GM12878 (cell line): ENCODE measurements around the gene CLDN34. TPM values are rescaled to one million over a fixed set of nuclear protein-coding genes. Genes with fewer than 3 reads are reported as not detected.

Experiments used
- CHD4 ChIP-seq: fragments of 200-600 bp; sonication (generic); IDR thresholded peaks from 2 replicates; pipeline ENCODE4 v1.6.1; 2016; ENCODE audit warnings: mild to moderate bottlenecking
- EGR1 ChIP-seq, 2 experiments: IDR thresholded peaks; 1 replicate in 1 of 2; 2 replicates in 1 of 2; pipeline ENCODE4 v1.6.1; 2011 to 2012; ENCODE audit warnings: low read depth in 2 of 2, low read length in 2 of 2, borderline replicate concordance in 1 of 2, mild to moderate bottlenecking in 1 of 2, moderate library complexity in 1 of 2
- FOXK2 ChIP-seq: fragments of 450-650 bp; IDR thresholded peaks from 2 replicates; pipeline ENCODE4 v1.6.1; 2017; ENCODE audit warnings: mild to moderate bottlenecking, moderate library complexity
- MEF2A ChIP-seq: IDR thresholded peaks from 2 replicates; pipeline ENCODE4 v1.6.1; 2011; ENCODE audit warnings: low read depth, mild to moderate bottlenecking, low read length, moderate library complexity; ENCODE audit not compliant: insufficient read depth
- MTA2 ChIP-seq: fragments of 450-650 bp; IDR thresholded peaks from 2 replicates; pipeline ENCODE4 v1.6.1; 2016; ENCODE audit warnings: low read depth, mild to moderate bottlenecking, moderate library complexity
- MYB ChIP-seq: fragments of 150-350 bp; IDR thresholded peaks from 2 replicates; pipeline ENCODE4 v1.6.1; 2014; ENCODE audit warnings: mild to moderate bottlenecking, low read depth, low read length, borderline replicate concordance
- RFX5 ChIP-seq: IDR thresholded peaks from 2 replicates; pipeline ENCODE4 v1.6.1; 2011; ENCODE audit warnings: low read depth, low read length, improper control_type of control experiment
- RUNX3 ChIP-seq: IDR thresholded peaks from 2 replicates; pipeline ENCODE4 v1.6.1; 2012; ENCODE audit warnings: low read length, inconsistent platforms
- SMARCA5 ChIP-seq: fragments of 450-650 bp; IDR thresholded peaks from 2 replicates; pipeline ENCODE4 v1.6.1; 2017; ENCODE audit warnings: mild to moderate bottlenecking
- STAT1 ChIP-seq: fragments of 450-650 bp; conservative IDR thresholded peaks from 2 replicates; pipeline ENCODE4 v1.6.1; 2014; ENCODE audit warnings: antibody characterized with exemption, mild to moderate bottlenecking
- YBX1 ChIP-seq: fragments of 450-650 bp; IDR thresholded peaks from 2 replicates; pipeline ENCODE4 v1.6.1; 2016; ENCODE audit warnings: antibody characterized with exemption
- polyA plus RNA-seq, 11 experiments: library from polyadenylated mRNA; depleted of rRNA in 4 of 11; unstranded in 6 of 11; stranded (reverse) in 5 of 11; fragments of >200 nt; fragmentation: Nextera tagmentation in 4 of 11; fragmentation: Illumina TruSeq in 1 of 11; extraction: Ambion mirVana in 4 of 11; extraction: Trizol in 1 of 11; gene quantifications; 1 replicate in 1 of 11; 2 replicates in 10 of 11; pipeline versions ENCODE4 v1.2.1 to v1.2.3, GENCODE V29; 2011 to 2016; ENCODE audit warnings: inconsistent platforms in 2 of 11, missing spikeins in 2 of 11, low read depth in 1 of 11
- total RNA-seq, 4 experiments: library from RNA; depleted of rRNA in 3 of 4; stranded (reverse); fragments of >200 nt in 3 of 4; fragmentation: Illumina TruSeq in 1 of 4; extraction: Trizol in 1 of 4; gene quantifications; 2 replicates each; pipeline versions ENCODE4 v1.2.1 to v1.2.3, GENCODE V29; 2013 to 2021
- TF ChIP-seq, protein P1 (sequence below): fragments of 450-650 bp; IDR thresholded peaks from 2 replicates; pipeline ENCODE4 v1.6.1; 2017; ENCODE audit warnings: mild to moderate bottlenecking, moderate library complexity
- TF ChIP-seq, protein P2 (sequence below): fragments of 450-650 bp; IDR thresholded peaks from 2 replicates; pipeline ENCODE4 v1.6.1; 2017; ENCODE audit warnings: low read depth, mild to moderate bottlenecking, moderate library complexity
- TF ChIP-seq, protein P3 (sequence below): IDR thresholded peaks from 2 replicates; pipeline ENCODE4 v1.6.1; 2011; ENCODE audit warnings: mild to moderate bottlenecking, low read depth, low read length, moderate library complexity; ENCODE audit not compliant: insufficient replicate concordance
- TF ChIP-seq, protein P4 (sequence below), 3 experiments: IDR thresholded peaks in 2 of 3; conservative IDR thresholded peaks in 1 of 3; 2 replicates each; pipeline ENCODE4 v1.5.1; 2011; ENCODE audit warnings: low read depth in 3 of 3, low read length in 3 of 3, mild to moderate bottlenecking in 3 of 3, control low read depth in 2 of 3, moderate library complexity in 2 of 3, inconsistent platforms in 1 of 3, mixed read lengths in 1 of 3; ENCODE audit not compliant: control insufficient read depth in 2 of 3, insufficient read depth in 1 of 3; ENCODE audit errors: extremely low read depth in 1 of 3
- TF ChIP-seq, protein P5 (sequence below): IDR thresholded peaks from 2 replicates; pipeline ENCODE4 v1.6.1; 2011; ENCODE audit warnings: borderline replicate concordance, low read depth, mild to moderate bottlenecking, moderate library complexity, mixed read lengths, low read length; ENCODE audit not compliant: insufficient read depth; ENCODE audit errors: extremely low read length
- TF ChIP-seq, protein P6 (sequence below): fragments of 450-650 bp; formaldehyde crosslinking; IDR thresholded peaks from 2 replicates; pipeline ENCODE4 v1.5.0; 2022; ENCODE audit warnings: mild to moderate bottlenecking, missing genetic modification characterization

Gene CLDN34
- total and polyA plus RNA-seq, 10 of the 15 experiments (the other 5 are each of a cell fraction or from before 2014, with no cell fraction given), result not detected

DNA sequence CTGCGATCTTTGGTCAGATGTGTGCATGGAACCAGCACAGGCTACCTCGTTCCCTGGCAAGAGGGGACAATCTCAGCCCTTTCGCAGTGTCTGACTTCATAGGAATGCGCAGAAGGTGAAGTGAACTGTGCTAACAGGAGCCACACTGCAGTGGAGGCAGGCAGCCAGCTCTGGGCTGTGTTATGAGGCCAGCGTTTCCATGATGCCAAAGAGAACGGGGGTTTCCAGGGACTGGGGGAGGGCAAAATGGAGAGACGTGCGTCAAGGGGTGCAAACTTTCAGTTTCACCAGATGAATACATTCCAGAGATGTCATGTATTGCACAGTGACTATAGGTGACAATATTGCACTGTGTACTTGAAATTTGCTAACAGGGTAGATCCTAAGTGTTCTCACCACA is 30.4 kb downstream of the CLDN34 start (continued):
- TF ChIP-seq, protein P1, sequence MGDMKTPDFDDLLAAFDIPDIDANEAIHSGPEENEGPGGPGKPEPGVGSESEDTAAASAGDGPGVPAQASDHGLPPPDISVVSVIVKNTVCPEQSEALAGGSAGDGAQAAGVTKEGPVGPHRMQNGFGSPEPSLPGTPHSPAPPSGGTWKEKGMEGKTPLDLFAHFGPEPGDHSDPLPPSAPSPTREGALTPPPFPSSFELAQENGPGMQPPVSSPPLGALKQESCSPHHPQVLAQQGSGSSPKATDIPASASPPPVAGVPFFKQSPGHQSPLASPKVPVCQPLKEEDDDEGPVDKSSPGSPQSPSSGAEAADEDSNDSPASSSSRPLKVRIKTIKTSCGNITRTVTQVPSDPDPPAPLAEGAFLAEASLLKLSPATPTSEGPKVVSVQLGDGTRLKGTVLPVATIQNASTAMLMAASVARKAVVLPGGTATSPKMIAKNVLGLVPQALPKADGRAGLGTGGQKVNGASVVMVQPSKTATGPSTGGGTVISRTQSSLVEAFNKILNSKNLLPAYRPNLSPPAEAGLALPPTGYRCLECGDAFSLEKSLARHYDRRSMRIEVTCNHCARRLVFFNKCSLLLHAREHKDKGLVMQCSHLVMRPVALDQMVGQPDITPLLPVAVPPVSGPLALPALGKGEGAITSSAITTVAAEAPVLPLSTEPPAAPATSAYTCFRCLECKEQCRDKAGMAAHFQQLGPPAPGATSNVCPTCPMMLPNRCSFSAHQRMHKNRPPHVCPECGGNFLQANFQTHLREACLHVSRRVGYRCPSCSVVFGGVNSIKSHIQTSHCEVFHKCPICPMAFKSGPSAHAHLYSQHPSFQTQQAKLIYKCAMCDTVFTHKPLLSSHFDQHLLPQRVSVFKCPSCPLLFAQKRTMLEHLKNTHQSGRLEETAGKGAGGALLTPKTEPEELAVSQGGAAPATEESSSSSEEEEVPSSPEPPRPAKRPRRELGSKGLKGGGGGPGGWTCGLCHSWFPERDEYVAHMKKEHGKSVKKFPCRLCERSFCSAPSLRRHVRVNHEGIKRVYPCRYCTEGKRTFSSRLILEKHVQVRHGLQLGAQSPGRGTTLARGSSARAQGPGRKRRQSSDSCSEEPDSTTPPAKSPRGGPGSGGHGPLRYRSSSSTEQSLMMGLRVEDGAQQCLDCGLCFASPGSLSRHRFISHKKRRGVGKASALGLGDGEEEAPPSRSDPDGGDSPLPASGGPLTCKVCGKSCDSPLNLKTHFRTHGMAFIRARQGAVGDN, result peak; percentile 91
- TF ChIP-seq, protein P2, sequence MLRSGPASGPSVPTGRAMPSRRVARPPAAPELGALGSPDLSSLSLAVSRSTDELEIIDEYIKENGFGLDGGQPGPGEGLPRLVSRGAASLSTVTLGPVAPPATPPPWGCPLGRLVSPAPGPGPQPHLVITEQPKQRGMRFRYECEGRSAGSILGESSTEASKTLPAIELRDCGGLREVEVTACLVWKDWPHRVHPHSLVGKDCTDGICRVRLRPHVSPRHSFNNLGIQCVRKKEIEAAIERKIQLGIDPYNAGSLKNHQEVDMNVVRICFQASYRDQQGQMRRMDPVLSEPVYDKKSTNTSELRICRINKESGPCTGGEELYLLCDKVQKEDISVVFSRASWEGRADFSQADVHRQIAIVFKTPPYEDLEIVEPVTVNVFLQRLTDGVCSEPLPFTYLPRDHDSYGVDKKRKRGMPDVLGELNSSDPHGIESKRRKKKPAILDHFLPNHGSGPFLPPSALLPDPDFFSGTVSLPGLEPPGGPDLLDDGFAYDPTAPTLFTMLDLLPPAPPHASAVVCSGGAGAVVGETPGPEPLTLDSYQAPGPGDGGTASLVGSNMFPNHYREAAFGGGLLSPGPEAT, result peak; percentile 98
- TF ChIP-seq STAT1, result no peak
- peak; percentile 88 for TF ChIP-seq MTA2
- TF ChIP-seq EGR1 (IDR thresholded peaks at IDR 0.05; ENCODE audit: borderline replicate concordance in 1 of 2, low read depth in 2 of 2, low read length in 2 of 2), result no peak
- TF ChIP-seq, protein P3, sequence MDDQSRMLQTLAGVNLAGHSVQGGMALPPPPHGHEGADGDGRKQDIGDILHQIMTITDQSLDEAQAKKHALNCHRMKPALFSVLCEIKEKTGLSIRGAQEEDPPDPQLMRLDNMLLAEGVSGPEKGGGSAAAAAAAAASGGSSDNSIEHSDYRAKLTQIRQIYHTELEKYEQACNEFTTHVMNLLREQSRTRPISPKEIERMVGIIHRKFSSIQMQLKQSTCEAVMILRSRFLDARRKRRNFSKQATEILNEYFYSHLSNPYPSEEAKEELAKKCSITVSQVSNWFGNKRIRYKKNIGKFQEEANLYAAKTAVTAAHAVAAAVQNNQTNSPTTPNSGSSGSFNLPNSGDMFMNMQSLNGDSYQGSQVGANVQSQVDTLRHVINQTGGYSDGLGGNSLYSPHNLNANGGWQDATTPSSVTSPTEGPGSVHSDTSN, result no peak
- no peak for TF ChIP-seq SMARCA5
- TF ChIP-seq, protein P4, sequence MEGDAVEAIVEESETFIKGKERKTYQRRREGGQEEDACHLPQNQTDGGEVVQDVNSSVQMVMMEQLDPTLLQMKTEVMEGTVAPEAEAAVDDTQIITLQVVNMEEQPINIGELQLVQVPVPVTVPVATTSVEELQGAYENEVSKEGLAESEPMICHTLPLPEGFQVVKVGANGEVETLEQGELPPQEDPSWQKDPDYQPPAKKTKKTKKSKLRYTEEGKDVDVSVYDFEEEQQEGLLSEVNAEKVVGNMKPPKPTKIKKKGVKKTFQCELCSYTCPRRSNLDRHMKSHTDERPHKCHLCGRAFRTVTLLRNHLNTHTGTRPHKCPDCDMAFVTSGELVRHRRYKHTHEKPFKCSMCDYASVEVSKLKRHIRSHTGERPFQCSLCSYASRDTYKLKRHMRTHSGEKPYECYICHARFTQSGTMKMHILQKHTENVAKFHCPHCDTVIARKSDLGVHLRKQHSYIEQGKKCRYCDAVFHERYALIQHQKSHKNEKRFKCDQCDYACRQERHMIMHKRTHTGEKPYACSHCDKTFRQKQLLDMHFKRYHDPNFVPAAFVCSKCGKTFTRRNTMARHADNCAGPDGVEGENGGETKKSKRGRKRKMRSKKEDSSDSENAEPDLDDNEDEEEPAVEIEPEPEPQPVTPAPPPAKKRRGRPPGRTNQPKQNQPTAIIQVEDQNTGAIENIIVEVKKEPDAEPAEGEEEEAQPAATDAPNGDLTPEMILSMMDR (IDR thresholded peaks at IDR 0.05 in 2 of 3, conservative IDR thresholded peaks at IDR 0.05 in 1 of 3; ENCODE audit: control insufficient read depth in 2 of 3, extremely low read depth in 1 of 3, insufficient read depth in 1 of 3, low read depth in 3 of 3, low read length in 3 of 3), result peak in 1 of 3 experiments; percentile 49; a peak in 1 of 6 replicates
- TF ChIP-seq YBX1, result no peak
- no peak for TF ChIP-seq FOXK2
- TF ChIP-seq, protein P5, sequence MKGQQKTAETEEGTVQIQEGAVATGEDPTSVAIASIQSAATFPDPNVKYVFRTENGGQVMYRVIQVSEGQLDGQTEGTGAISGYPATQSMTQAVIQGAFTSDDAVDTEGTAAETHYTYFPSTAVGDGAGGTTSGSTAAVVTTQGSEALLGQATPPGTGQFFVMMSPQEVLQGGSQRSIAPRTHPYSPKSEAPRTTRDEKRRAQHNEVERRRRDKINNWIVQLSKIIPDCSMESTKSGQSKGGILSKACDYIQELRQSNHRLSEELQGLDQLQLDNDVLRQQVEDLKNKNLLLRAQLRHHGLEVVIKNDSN, result no peak
- TF ChIP-seq MEF2A, result no peak
- no peak for TF ChIP-seq MYB
- no peak for TF ChIP-seq RFX5
- no peak for TF ChIP-seq CHD4
- TF ChIP-seq, protein P6, sequence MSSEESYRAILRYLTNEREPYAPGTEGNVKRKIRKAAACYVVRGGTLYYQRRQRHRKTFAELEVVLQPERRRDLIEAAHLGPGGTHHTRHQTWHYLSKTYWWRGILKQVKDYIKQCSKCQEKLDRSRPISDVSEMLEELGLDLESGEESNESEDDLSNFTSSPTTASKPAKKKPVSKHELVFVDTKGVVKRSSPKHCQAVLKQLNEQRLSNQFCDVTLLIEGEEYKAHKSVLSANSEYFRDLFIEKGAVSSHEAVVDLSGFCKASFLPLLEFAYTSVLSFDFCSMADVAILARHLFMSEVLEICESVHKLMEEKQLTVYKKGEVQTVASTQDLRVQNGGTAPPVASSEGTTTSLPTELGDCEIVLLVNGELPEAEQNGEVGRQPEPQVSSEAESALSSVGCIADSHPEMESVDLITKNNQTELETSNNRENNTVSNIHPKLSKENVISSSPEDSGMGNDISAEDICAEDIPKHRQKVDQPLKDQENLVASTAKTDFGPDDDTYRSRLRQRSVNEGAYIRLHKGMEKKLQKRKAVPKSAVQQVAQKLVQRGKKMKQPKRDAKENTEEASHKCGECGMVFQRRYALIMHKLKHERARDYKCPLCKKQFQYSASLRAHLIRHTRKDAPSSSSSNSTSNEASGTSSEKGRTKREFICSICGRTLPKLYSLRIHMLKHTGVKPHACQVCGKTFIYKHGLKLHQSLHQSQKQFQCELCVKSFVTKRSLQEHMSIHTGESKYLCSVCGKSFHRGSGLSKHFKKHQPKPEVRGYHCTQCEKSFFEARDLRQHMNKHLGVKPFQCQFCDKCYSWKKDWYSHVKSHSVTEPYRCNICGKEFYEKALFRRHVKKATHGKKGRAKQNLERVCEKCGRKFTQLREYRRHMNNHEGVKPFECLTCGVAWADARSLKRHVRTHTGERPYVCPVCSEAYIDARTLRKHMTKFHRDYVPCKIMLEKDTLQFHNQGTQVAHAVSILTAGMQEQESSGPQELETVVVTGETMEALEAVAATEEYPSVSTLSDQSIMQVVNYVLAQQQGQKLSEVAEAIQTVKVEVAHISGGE (CRISPR knock-in tag), result no peak
- peak; percentile 28; the same call in 1 of the 2 replicates for TF ChIP-seq RUNX3
